GM10847 (cell line): ENCODE results near the gene METTL8.

Experiments used
- POLR2A ChIP-seq: IDR thresholded peaks from 2 replicates; pipeline ENCODE4 v1.6.1; 2011; ENCODE audit not compliant: insufficient read length; ENCODE audit errors: extremely low read depth

The METTL8 gene

DNA sequence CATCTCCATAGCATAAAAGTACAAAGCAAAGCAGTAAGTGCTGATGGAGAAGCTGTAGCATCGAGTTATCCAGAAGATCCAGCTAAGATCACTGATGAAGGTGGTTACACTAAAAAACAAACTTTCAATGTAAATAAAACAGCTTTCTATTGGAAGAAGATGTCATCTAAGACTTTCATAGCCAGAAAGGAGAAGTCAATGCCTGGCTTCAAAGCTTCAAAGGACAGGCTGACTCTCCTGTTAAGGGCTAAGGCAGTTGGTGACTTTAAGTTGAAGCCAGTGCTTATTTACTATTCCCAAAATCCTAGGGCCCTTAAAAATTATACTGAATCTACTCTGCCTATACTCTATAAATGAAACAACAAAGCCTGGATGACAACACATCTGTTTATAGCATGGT is 44.0 kb downstream of the METTL8 start:
- no peak for TF ChIP-seq POLR2A

DNA sequence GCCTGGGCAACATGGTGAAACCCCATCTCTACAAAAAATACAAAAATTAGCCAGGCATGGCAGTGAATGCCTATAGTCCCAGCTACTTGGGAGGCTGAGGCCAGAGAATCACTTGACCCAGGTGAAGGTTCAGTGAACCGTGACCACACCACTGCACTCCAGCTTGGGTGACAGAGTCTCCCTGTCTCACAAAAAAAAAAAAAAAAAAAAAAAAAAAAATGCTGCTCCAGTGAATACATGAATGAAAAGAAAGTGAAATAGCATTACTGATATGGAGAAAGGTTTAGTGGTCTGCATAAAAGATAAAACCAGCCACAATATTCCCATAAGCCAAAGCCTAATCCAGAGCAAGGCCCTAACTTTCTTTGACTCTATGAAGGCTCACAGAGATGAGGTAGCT is 44.5 kb downstream of the METTL8 start:
- no peak for TF ChIP-seq POLR2A

DNA sequence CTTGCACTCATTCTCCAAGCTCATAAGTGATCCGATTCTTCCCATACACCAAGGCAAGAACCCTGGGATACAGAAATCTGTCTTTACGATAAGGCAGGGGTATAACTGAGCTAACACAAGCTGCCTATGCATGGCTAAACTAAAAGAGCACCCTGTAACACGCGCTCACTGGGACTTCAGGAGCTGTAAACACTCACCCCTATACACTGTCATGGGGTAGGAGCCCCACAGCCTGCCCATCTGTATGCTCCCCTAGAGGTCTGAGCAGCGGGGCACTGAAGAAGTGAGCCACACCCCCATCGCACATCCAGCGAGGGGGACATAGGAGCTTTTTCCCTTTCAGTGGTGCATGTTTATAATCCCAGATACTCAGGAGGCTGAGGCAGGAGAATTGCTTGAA is 46.7 kb downstream of the METTL8 start:
- TF ChIP-seq POLR2A = no peak

DNA sequence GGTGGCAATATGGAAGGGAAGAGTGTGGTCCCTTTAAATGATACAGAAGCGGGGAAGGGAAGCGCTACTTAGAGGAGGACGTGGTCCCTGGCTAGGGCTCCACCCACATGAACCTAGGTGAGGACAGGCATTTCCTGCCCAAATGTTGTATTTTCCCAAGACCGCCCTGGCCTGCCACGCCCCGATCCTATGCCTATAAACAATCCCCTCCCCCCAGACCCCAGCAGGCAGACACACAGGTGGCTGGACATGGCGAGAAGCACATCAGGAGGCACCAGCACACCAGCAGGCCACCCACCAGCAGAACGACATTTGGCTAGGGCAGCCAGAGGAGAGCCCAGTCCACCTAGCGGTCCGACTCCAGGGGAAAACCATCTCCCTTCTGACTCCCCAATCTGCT is 47.2 kb downstream of the METTL8 start:
- no peak for TF ChIP-seq POLR2A

DNA sequence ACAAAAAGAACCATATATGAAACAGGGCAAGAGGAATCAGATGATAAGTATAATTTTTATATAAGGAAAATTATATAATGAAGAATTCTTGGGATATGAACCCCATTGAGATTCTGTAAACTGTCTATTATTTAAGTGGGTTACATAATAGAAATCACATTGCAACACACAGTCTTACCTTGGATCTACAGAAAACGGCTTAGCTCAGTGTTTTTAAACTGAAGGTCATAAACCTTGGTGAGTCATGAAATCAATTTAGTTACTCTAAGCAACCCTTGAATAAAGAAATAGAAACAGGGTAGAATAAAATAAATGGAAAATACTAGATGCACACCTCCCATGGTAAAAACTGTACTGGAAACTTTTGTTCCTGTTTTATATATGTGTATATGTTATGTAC is 50.7 kb downstream of the METTL8 start:
- TF ChIP-seq POLR2A = no peak

DNA sequence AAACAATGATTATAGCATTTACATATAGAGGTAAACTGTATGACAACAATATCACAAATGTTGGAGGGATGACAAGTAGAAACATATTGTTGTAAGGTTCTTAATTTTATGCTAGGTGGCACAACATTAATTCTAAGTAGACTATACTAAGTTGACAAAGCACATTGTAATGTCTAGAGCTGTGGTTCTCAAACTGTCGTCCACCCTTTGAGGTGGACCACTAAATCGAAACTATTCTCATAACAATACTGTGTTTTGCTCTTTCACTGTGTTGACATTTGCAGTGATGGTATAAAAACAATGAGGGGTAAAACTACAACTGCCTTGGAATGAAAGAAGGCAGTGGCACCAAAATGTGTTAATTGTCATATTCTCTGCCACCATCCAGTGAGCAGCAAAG is 66.1 kb downstream of the METTL8 start:
- no peak for TF ChIP-seq POLR2A

DNA sequence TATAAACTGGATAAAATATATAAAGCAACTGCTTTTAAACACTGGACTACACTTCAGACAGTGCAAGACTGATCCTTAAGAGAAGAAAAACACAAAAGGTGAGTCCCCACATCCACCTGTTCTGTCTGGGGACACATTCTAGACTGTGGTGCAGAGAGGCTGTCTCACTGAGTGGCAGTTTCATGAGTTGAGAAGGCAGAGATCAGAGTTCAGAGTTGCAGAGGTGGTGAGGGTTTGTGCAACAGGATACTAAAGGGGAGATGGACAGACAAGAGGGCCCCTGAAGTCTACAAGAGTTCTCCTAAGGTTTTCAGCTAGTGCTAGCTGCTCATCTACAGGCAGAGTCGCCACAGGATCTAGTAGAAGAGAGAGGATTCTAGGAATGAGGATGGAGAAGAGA is 68.0 kb downstream of the METTL8 start:
- no peak for TF ChIP-seq POLR2A

DNA sequence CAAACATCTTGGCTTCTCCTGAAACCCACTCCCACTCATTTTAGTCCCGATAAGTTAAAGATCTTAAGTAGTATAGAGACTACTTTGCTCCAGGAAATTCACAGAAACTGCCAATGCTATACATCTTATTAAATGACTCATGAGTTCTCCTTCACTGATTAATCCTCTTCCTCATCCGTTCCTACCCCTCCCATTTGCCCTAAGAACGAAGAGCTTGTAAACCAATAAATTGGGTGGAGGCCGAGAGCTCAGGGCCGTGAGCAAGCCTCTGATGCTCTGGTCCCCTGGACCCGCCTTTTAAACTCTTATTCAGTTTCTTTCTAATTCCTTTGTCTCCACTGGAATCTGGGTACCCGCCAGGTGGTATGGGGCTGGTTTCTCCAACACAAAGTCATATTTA is 68.6 kb downstream of the METTL8 start:
- no peak for TF ChIP-seq POLR2A

DNA sequence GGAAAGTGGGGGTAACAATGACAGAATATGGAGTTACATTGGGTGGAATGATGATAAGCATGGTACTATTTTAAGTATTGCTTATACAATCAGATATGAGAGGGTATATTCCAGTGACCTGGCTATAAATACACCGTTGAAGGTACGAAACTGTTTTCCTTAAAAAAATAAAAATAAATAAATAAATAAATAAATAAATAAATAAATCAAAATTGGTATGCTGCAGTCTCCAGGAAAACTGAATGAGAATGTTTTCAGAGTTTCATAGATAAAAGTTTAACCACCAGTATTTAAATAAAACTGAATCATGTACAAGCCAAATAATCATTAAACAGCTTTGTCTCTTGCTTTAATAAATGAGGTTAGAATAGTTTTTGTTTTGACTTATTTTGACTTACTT is 71.4 kb downstream of the METTL8 start:
- TF ChIP-seq POLR2A = no peak

DNA sequence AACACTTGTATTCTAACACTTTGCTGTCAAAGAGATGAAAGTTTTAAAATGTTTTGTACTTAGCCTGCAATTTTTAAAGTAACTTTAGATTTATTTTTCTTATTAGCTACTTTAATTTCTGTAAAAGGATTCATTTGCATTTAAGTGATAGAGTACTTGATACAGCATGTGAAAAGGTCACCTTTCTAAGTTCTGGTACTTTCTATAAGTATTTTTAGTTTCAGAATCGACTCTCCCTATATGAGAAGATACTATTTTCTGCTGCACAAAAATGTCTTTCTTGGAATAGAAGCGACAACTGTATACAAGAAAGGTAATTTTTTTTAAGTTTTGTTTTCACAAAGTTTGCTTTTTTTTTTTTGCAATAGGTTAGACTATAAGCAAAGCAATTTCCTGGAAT is 72.9 kb downstream of the METTL8 start:
- no peak for TF ChIP-seq POLR2A

DNA sequence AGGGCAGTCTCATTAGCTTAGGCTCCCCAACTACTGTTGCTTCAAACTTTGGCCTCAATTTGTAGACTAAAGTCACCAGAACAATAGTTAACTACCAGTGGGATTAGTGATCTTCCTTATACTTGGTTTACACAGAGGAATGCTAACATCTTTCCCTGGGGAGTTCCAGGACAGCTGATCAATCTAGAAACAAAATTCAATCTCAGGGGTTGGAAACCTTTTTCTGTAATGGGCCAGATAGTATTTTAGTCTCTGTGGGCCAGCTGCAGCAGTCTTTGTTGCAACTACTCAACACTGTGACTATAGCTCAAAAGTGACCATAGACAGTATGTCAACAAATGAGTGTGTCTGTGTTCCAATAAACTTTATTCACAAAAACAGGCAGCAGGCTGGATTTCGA is 85.7 kb downstream of the METTL8 start:
- TF ChIP-seq POLR2A = no peak

DNA sequence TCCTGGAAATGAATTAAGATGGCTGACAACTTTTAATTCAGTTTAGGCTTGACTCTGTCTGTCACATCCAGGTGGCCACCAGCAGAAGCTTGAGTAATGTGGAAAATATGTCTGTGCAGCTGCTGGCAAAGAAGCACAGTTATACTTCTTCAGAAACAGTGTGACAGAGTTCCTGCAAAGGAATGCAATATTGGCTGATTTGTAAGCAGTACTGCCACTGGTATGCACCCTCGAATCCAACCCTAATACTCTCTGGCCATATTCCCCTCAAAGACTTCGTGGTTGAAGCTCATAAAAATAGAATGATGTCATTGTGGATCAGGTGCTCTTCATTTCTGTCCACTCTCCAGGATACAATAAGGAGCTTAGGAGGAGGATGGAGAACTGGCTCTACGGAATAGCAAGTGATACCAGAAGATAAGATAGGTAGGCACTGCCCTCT is 86.2 kb downstream of the METTL8 start:
- no peak for TF ChIP-seq POLR2A

DNA sequence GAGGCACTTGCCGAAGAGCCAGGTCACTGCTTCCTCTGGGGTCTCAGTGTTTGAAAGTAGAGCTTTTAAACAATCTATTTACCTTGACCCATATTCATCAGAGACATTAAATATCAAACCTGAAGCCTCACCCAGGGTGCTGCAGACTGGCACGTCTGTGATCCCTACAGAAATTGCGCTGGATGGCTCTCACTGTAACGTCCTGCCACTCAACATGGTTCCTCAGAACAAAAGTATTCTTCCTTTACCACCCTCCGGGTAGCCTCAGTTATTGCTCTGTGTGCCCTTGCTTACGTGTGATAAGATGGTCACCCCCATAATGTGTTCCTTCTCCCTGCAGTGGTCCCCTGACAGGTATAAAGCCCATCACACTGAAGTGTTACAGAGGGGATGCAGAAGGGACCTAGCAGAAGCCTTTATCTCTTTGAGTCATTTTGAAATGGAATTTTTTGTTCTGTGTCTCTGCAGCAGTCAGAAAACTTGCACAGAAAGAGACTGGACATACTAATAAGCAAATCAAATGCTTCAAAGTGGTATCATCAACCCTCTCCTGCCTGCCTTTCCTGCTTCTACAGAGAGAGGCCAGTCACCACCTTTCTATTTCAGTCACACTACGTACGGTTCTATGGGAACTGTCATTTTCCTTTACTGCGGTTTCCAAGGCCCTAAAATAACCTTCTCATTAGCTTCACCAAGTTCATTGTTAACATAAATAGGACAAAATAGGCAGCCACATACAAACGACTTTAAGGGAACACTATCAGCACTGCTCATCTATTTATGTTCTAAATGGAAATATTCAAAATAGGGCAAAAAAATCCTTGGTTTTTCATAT is 86.8 kb downstream of the METTL8 start:
- no peak for TF ChIP-seq POLR2A

DNA sequence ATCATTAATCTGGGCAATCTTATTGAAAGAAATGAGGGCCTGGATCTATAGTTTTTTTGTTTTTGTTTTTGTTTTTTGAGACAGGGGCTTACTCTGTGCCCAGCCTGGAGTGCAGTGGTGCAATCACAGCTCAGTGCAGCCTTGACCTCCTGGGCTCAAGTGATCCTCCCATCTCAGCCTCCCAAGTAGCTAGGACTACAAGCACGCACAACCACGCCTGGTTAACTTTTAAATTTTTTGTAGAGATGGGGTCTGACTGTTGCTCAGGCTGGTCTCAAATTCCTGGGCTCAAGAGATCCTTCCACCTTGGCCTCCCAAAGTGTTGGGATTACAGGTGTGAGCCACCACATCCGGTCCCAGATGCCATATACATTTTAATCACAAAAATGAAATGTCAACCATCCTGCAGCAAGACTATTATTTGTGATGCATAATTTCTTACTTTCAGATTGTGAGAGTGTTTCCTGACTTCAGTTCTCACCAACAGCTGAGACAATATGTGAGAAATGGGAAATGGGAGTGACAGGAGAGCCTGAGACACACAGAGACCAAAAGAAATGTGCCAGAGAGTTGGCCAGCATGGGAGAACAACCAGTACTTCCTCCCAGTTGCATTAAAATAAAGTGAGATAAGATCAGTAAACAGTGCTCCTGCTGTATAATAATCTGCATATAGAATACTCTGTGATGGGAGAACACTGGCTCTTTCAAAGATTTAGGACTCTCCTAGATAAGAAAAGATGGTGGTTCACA is 87.6 kb downstream of the METTL8 start:
- no peak for TF ChIP-seq POLR2A

DNA sequence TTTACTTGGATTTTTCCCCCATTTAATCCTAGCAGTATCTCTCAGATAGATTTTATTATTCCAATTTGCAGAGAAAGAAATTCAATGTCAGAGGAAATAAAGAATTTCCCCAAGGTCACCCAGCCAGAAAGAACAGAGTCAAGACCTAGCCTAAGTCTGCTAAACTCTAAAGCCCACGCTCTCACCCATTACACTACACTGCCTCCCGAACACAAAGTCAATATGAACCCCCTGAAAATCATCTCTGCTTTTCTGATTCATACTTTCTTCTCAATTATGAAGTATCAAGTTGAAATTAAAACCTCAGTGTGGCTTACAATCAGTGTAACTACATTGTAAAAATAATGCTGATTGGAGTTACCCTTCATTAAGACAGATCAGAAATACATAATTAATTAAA is 89.6 kb downstream of the METTL8 start:
- TF ChIP-seq POLR2A = no peak

DNA sequence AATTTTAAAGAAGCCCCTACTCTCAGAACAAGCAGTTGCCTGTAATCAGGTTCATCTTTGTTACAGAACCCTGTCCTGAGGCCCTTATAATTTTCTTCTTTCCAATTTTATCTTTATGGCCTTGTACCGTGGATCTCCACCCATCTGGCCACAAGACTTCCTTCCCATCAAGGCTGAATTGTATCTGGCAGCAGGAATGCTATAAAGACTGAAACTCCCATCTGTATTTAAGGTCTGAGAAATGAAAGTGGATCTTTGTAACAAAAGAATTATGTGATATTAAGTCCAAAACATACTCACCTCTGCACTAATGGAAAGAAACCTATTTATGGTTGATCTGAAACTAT is 91.8 kb downstream of the METTL8 start:
- TF ChIP-seq POLR2A = no peak
